Smooth muscle cell (in vitro differentiated cells): ENCODE measurements around the gene PVRIG. TPM values are rescaled to one million over a fixed set of nuclear protein-coding genes. Genes with fewer than 3 reads are reported as not detected.

ENCODE experiments used
- DNase-seq: peaks from one replicate; lab custom pipeline; 2025; ENCODE audit not compliant: unreplicated experiment; lab: John Stamatoyannopoulos, UW
- H2AFZ ChIP-seq: fragments of 200-600 bp; sonication (generic); 2 replicates; pipeline ENCODE4 v1.6.0; 2016; ENCODE audit warnings: antibody characterized with exemption, low read depth, mild to moderate bottlenecking
- H3F3A ChIP-seq: fragments of 200-600 bp; sonication (generic); 2 replicates; pipeline ENCODE4 v1.6.0; 2017; ENCODE audit warnings: antibody characterized with exemption, low read depth
- H3K27ac ChIP-seq: fragments of 200-600 bp; sonication (generic); 2 replicates; pipeline ENCODE4 v1.5.1; 2016; ENCODE audit warnings: low read depth, mild to moderate bottlenecking
- H3K27me3 ChIP-seq: fragments of 200-600 bp; sonication (generic); 2 replicates; pipeline ENCODE4 v1.6.1; 2016; ENCODE audit warnings: low read depth, mild to moderate bottlenecking
- H3K36me3 ChIP-seq: fragments of 200-600 bp; sonication (generic); 2 replicates; pipeline ENCODE4 v1.5.1; 2016; ENCODE audit warnings: low read depth
- H3K4me1 ChIP-seq: fragments of 200-600 bp; sonication (generic); 2 replicates; pipeline ENCODE4 v1.5.1; 2016; ENCODE audit warnings: low read depth
- H3K4me2 ChIP-seq: fragments of 200-600 bp; sonication (generic); 2 replicates; pipeline ENCODE4 v1.6.0; 2016; ENCODE audit warnings: mild to moderate bottlenecking
- H3K4me3 ChIP-seq: fragments of 200-600 bp; sonication (generic); 2 replicates; pipeline ENCODE4 v1.5.1; 2016; ENCODE audit warnings: mild to moderate bottlenecking
- H3K79me2 ChIP-seq: fragments of 200-600 bp; sonication (generic); 2 replicates; pipeline ENCODE4 v1.6.0; 2016; ENCODE audit warnings: low read depth, mild to moderate bottlenecking
- H3K9ac ChIP-seq: fragments of 200-600 bp; sonication (generic); 2 replicates; pipeline ENCODE4 v1.6.0; 2016; ENCODE audit warnings: low read depth
- H3K9me3 ChIP-seq: fragments of 200-600 bp; sonication (generic); replicated peaks from 2 replicates; pipeline ENCODE4 v1.5.1; 2016; ENCODE audit warnings: low read depth
- H4K20me1 ChIP-seq: fragments of 200-600 bp; sonication (generic); 2 replicates; pipeline ENCODE4 v1.6.0; 2016; ENCODE audit warnings: low read depth
- WGBS: methylation state at CpG from one replicate; pipeline ENCODE4 v1.1.7; 2016; ENCODE audit warnings: low lambda C conversion rate; 5-methylcytosine and 5-hydroxymethylcytosine counted together
- polyA plus RNA-seq: library from polyadenylated mRNA; unstranded; fragments of >200 nt; fragmentation: Nextera tagmentation; extraction: Ambion mirVana; gene quantifications from 2 replicates; pipeline ENCODE4 v1.2.1, GENCODE V29; 2016
- total RNA-seq: library from RNA; depleted of rRNA; stranded (reverse); fragments of >200 nt; gene quantifications from 2 replicates; pipeline ENCODE4 v1.2.3, GENCODE V29; 2014
- TF ChIP-seq, protein P1 (sequence below): fragments of 200-600 bp; sonication (generic); IDR thresholded peaks from 2 replicates; pipeline ENCODE4 v1.5.1; 2017; ENCODE audit warnings: borderline replicate concordance, mild to moderate bottlenecking, antibody characterized with exemption; ENCODE audit not compliant: insufficient read depth, poor library complexity, severe bottlenecking

PVRIG gene
- total and polyA plus RNA-seq, 2 experiments from 2014 or later = not detected

DNA sequence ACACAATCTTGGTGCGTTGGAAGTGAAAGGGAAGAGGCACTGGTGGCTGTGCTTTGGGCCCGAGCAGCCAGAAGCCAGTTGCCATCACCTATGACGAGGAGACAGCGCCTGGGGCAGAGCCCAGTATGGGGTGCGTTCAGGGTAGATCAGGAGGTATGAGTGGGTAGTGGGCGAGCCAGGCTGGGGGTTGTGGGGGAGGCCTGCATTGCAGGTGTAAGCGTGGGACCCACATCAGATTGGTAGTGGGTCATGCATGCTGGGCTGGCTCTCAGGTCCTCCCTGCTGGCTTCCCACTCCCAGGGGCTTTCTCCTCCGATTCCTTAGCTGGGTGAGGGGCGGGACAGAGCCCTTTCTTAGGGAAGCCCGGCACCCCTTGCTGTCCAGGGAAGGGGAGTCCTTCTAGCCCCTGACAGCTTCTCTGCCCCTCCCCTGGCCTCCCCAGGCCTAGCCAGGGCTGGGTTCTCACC, 445 bp upstream of the PVRIG start:
- no peaks in the 10 kb centered on the region for H3K9me3 ChIP-seq
- H3K4me2 ChIP-seq = no peak overlapping the region
- no peaks in the 10 kb centered on the region for H3K27me3 ChIP-seq
- TF ChIP-seq, protein P1, sequence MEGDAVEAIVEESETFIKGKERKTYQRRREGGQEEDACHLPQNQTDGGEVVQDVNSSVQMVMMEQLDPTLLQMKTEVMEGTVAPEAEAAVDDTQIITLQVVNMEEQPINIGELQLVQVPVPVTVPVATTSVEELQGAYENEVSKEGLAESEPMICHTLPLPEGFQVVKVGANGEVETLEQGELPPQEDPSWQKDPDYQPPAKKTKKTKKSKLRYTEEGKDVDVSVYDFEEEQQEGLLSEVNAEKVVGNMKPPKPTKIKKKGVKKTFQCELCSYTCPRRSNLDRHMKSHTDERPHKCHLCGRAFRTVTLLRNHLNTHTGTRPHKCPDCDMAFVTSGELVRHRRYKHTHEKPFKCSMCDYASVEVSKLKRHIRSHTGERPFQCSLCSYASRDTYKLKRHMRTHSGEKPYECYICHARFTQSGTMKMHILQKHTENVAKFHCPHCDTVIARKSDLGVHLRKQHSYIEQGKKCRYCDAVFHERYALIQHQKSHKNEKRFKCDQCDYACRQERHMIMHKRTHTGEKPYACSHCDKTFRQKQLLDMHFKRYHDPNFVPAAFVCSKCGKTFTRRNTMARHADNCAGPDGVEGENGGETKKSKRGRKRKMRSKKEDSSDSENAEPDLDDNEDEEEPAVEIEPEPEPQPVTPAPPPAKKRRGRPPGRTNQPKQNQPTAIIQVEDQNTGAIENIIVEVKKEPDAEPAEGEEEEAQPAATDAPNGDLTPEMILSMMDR = no peak
- H3K9ac ChIP-seq = no peak overlapping the region
- H3K36me3 ChIP-seq = no peaks in the 10 kb centered on the region
- H3K4me3 ChIP-seq = no peak overlapping the region
- H3K79me2 ChIP-seq = no peaks in the 10 kb centered on the region
- WGBS = 93% methylated on average over 10 of the region's 10 CpGs
- no peak overlapping the region for H2AFZ ChIP-seq
- no peaks in the 10 kb centered on the region for H3F3A ChIP-seq
- no peaks in the 10 kb centered on the region for H3K4me1 ChIP-seq
- no peak for DNase-seq
- H3K27ac ChIP-seq = no peak overlapping the region
- H4K20me1 ChIP-seq = no peaks in the 10 kb centered on the region

DNA sequence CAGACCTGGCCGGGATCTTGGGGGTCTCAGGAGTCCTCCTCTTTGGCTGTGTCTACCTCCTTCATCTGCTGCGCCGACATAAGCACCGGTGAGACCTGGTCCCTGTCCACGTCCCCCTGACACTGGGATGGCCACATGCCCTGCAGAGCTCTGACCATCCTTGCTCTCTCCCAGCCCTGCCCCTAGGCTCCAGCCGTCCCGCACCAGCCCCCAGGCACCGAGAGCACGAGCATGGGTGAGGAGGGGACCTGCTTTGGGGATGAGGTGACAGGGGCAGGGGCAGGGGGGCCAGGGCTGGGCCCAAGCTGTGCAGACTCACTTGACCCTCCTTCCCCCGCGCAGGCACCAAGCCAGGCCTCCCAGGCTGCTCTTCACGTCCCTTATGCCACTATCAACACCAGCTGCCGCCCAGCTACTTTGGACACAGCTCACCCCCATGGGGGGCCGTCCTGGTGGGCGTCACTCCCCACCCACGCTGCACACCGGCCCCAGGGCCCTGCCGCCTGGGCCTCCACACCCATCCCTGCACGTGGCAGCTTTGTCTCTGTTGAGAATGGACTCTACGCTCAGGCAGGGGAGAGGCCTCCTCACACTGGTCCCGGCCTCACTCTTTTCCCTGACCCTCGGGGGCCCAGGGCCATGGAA, 959 bp downstream of the PVRIG start:
- WGBS = 90% methylated on average over 18 of the region's 22 CpGs
- TF ChIP-seq, protein P1 = no peak
- no peak for DNase-seq
- Histone ChIP-seq H2AFZ (no peak overlapping the region), H3K4me2 (no peak overlapping the region), H3K9me3 (no peaks in the 10 kb centered on the region), H3K4me3 (no peak overlapping the region), H4K20me1 (no peaks in the 10 kb centered on the region), H3K9ac (no peak overlapping the region), H3K27ac (no peak overlapping the region), H3K36me3 (no peaks in the 10 kb centered on the region), H3F3A (no peaks in the 10 kb centered on the region), H3K79me2 (no peaks in the 10 kb centered on the region), H3K27me3 (no peaks in the 10 kb centered on the region), H3K4me1 (no peaks in the 10 kb centered on the region)

DNA sequence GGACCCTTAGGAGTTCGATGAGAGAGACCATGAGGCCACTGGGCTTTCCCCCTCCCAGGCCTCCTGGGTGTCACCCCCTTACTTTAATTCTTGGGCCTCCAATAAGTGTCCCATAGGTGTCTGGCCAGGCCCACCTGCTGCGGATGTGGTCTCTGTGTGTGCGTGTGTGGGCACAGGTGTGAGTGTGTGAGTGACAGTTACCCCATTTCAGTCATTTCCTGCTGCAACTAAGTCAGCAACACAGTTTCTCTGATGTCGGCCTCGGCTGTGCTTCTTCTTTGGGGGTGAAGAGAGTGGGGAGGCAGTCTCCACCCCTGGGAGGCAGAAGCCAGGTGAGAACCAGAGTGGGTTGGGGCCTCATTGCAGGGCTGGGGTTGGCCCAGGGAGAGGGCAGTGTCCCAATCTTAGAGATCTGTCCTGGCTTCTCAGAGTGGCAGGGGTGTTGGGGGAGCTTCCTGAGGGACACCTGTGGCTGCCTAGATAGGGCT, 1.5 kb downstream of the PVRIG start:
- no peaks in the 10 kb centered on the region for H3K4me1 ChIP-seq
- TF ChIP-seq, protein P1 = no peak
- WGBS = 93% methylated on average over 5 of the region's 5 CpGs
- no peaks in the 10 kb centered on the region for H3K27me3 ChIP-seq
- H3K9ac ChIP-seq = no peak overlapping the region
- no peak for DNase-seq
- no peaks in the 10 kb centered on the region for H4K20me1 ChIP-seq
- no peak overlapping the region for H3K27ac ChIP-seq
- no peak overlapping the region for H3K4me2 ChIP-seq
- no peak overlapping the region for H2AFZ ChIP-seq
- H3F3A ChIP-seq = no peaks in the 10 kb centered on the region
- no peak overlapping the region for H3K4me3 ChIP-seq
- H3K9me3 ChIP-seq = no peaks in the 10 kb centered on the region
- no peaks in the 10 kb centered on the region for H3K79me2 ChIP-seq
- H3K36me3 ChIP-seq = no peaks in the 10 kb centered on the region
